A549 (cell line): ENCODE results near the gene CEP135.

Source experiments
- CBX2 ChIP-seq: fragments of 200-600 bp; sonication (generic); IDR thresholded peaks from 2 replicates; pipeline ENCODE4 v1.6.1; 2016; ENCODE audit warnings: low read depth, mild to moderate bottlenecking, borderline replicate concordance
- CTCF ChIP-seq: fragments of >200 bp; sonication (Bioruptor Twin); formaldehyde crosslinking; IDR thresholded peaks from 3 replicates; pipeline ENCODE4 v1.5.1; 2016
- ELK1 ChIP-seq: fragments of 150-350 bp; IDR thresholded peaks from 2 replicates; pipeline ENCODE4 v1.6.1; 2014; ENCODE audit warnings: low read depth, mild to moderate bottlenecking, low read length
- FOXS1 ChIP-seq: fragments of 250-450 bp; sonication (Bioruptor Pico); IDR thresholded peaks from 2 replicates; pipeline ENCODE4 v1.5.0; 2020; ENCODE audit warnings: mild to moderate bottlenecking, moderate library complexity
- GATA3 ChIP-seq: IDR thresholded peaks from 2 replicates; pipeline ENCODE4 v1.6.1; 2012; ENCODE audit warnings: borderline replicate concordance
- JUN ChIP-seq, 2 experiments: fragments of >200 bp; sonication (Bioruptor Twin); formaldehyde crosslinking; IDR thresholded peaks; 2 replicates in 1 of 2; 3 replicates in 1 of 2; pipeline ENCODE4 v1.6.1; 2016 to 2017
- MAFK ChIP-seq: fragments of 450-650 bp; IDR thresholded peaks from 2 replicates; pipeline ENCODE4 v1.6.1; 2014; ENCODE audit not compliant: partially characterized antibody
- NFE2L2 ChIP-seq: fragments of 150-350 bp; conservative IDR thresholded peaks from 2 replicates; pipeline ENCODE4 v1.6.1; 2014; ENCODE audit warnings: low read length
- POLR2A ChIP-seq: IDR thresholded peaks from 2 replicates; pipeline ENCODE4 v1.6.1; 2012; ENCODE audit warnings: mild to moderate bottlenecking, low read length
- REST ChIP-seq: fragments of 200-600 bp; sonication (generic); IDR thresholded peaks from 2 replicates; pipeline ENCODE4 v1.6.1; 2016; ENCODE audit warnings: antibody characterized with exemption, mild to moderate bottlenecking, moderate library complexity
- SMC3 ChIP-seq: fragments of >200 bp; sonication (Bioruptor Twin); formaldehyde crosslinking; IDR thresholded peaks from 3 replicates; pipeline ENCODE4 v1.6.1; 2018; ENCODE audit warnings: inconsistent platforms
- ZNF302 ChIP-seq: fragments of 250-450 bp; sonication (Bioruptor Pico); IDR thresholded peaks from 2 replicates; pipeline ENCODE4 v1.9.0; 2021; ENCODE audit warnings: inconsistent platforms, mild to moderate bottlenecking, moderate library complexity

- TF ChIP-seq SMC3 (no peak), CTCF (no peak), REST (no peak), POLR2A (no peak), GATA3 (no peak), NFE2L2 (no peak), FOXS1 (CRISPR knock-in tag) (no peak), ELK1 (no peak), JUN (IDR thresholded peaks at IDR 0.05) (no peak), MAFK (no peak), CBX2 (no peak), ZNF302 (no peak)
Measured at GRCh38 chr4:55931043-55931442, 17.7 kb upstream of the CEP135 start.
